ENCODE results near the gene ZFAND2B. TPM values are rescaled to one million over a fixed set of nuclear protein-coding genes. Genes with fewer than 3 reads are reported as not detected.
A peak's percentile ranks its signal among the peaks of the same experiment; 100 is the strongest.

ZFAND2B gene
- total RNA-seq, 1 experiment from 2014 or later: 16.4 TPM

GRCh38 chr2:219245899-219246230 lies 39.3 kb downstream of the ZFAND2B start:
- H3K9ac ChIP-seq (ENCODE audit: extremely low read depth, insufficient read length, low read length): peak overlapping the region; percentile 90
- no peak overlapping the region for H3K23ac ChIP-seq (ENCODE audit: insufficient read length, low read depth, low read length)
- no peak overlapping the region for H2BK20ac ChIP-seq (ENCODE audit: low read depth, low read length, poor library complexity, severe bottlenecking)
- H3K27ac ChIP-seq (ENCODE audit: insufficient read length, low read depth, low read length): no peak overlapping the region
- H2BK120ac ChIP-seq (ENCODE audit: low read depth, low read length, poor library complexity, severe bottlenecking): no peak overlapping the region
- H2AK5ac ChIP-seq (ENCODE audit: insufficient read length, low read length): no peak overlapping the region
- no peaks in the 10 kb centered on the region for H3K79me1 ChIP-seq (ENCODE audit: insufficient read depth, low read depth, low read length, poor library complexity, severe bottlenecking)
- no peak overlapping the region for H2BK5ac ChIP-seq (ENCODE audit: insufficient read length, low read length)
- H3K9me3 Mint-ChIP-seq: no peaks in the 10 kb centered on the region
- DNase-seq: no peak
- H3K4me3 Mint-ChIP-seq: peak overlapping the region; percentile 92 to 96
- no peaks in the 10 kb centered on the region for H3K9me3 ChIP-seq (ENCODE audit: control insufficient read depth, low read depth, low read length)
- no peaks in the 10 kb centered on the region for H3K27me3 ChIP-seq (ENCODE audit: insufficient read depth, low read length)
- no peak overlapping the region for H2AFZ ChIP-seq (ENCODE audit: low read length)
- H3K27ac Mint-ChIP-seq: peak overlapping the region; percentile 95 to 98 (median 97)
- no peak for TF ChIP-seq CTCF (conservative IDR thresholded peaks at IDR 0.05)
- peaks cover 19 to 27% of the 10 kb centered on the region in 2 experiments for H3K4me1 Mint-ChIP-seq
- no peaks in the 10 kb centered on the region for H3K23me2 ChIP-seq (ENCODE audit: insufficient read length, low read depth, low read length, poor library complexity, severe bottlenecking)
- H3K4ac ChIP-seq (ENCODE audit: low read depth, low read length): no peak overlapping the region
- H3K4me2 ChIP-seq (ENCODE audit: insufficient read depth, insufficient read length, low read length): peak overlapping the region; percentile 77
- H4K20me1 ChIP-seq (ENCODE audit: control insufficient read depth, insufficient read depth, insufficient read length): no peaks in the 10 kb centered on the region
- H3T11ph ChIP-seq (ENCODE audit: low read length): no peak overlapping the region
- H4K5ac ChIP-seq (ENCODE audit: insufficient read length, low read depth, low read length): peak overlapping the region; percentile 5
- peaks cover 5 to 21% (median 20%) of the 10 kb centered on the region in 3 experiments; a peak in 6 of 7 replicates for H3K36me3 Mint-ChIP-seq (ENCODE audit: insufficient read depth in 1 of 3, low read depth in 3 of 3)
- peaks cover 2% of the 10 kb centered on the region; the same call in 1 of the 2 replicates for H3K4me1 ChIP-seq (ENCODE audit: insufficient read depth, low read length)
- H3K56ac ChIP-seq (ENCODE audit: insufficient read length, low read depth, low read length): no peak overlapping the region
- WGBS (ENCODE audit: extremely low coverage, insufficient read length, low lambda C conversion rate): no CpG with 5 or more reads among the region's 10 CpGs
- no peak overlapping the region for H4K91ac ChIP-seq (ENCODE audit: insufficient read length, low read depth, low read length)
- H3K27me3 Mint-ChIP-seq (ENCODE audit: low read depth): peaks cover 3% of the 10 kb centered on the region; the same call in 1 of the 2 replicates
- H2BK12ac ChIP-seq (ENCODE audit: insufficient read length, low read depth, low read length): no peak overlapping the region
- H3K18ac ChIP-seq (ENCODE audit: insufficient read length, low read depth, low read length): peak overlapping the region; percentile 89
- no peaks in the 10 kb centered on the region for H3K79me2 ChIP-seq (ENCODE audit: insufficient read depth, low read length)
- H3K14ac ChIP-seq (ENCODE audit: insufficient read depth, low read length): peak overlapping the region; percentile 89
- no peak overlapping the region for H4K8ac ChIP-seq (replicated peaks; ENCODE audit: insufficient read length, low read depth, low read length)
- no peak overlapping the region for H2BK15ac ChIP-seq (ENCODE audit: low read depth, low read length)
